ENCODE results near the gene SNRNP48. TPM values are rescaled to one million over a fixed set of nuclear protein-coding genes. Genes with fewer than 3 reads are reported as not detected.

SNRNP48 gene
- total RNA-seq, 1 donor from 2014 or later = 13.1 TPM

DNA sequence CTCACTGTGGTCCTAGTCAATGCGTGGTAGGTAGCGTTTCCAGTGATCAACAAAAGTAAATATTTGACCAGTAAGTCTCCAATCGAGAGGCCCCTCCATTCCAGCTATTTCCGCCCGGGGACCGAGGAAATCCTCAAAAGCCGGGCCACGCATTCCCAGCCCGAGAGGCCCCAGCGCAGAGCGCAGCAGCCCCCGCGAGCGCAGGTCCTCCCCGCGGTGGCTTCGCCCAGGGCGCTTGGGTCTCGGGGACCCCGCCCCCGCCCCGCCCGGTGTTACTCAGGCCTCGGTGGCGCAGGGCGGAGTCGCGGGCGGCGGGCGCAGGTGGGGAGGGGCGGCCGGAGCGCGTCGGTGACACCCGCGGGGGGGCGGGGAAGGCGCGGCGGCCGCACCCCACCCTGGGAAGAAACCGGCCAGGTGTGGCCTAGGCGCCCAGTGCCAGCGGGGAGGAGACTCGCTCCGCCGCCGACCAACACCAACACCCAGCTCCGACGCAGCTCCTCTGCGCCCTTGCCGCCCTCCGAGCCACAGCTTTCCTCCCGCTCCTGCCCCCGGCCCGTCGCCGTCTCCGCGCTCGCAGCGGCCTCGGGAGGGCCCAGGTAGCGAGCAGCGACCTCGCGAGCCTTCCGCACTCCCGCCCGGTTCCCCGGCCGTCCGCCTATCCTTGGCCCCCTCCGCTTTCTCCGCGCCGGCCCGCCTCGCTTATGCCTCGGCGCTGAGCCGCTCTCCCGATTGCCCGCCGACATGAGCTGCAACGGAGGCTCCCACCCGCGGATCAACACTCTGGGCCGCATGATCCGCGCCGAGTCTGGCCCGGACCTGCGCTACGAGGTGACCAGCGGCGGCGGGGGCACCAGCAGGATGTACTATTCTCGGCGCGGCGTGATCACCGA lies 48.6 kb upstream of the SNRNP48 start, which contains the start of gene DSP:
Gene DSP (plus strand): TSS at position 497 of the 890 bp plus-strand sequence. CDS start 245 bp downstream, at position 742.
- no peaks in the 10 kb centered on the region for H3K36me3 ChIP-seq (ENCODE audit: insufficient read depth, low read length)
- H3K4me1 ChIP-seq (ENCODE audit: insufficient read depth, low read length) = peaks cover 13% of the 10 kb centered on the region
- H3K27me3 ChIP-seq (ENCODE audit: insufficient read depth, low read length) = peaks cover 2% of the 10 kb centered on the region
- no peak for FAIRE-seq
- peak within 1 kb of the TSS; percentile 79 for H2AFZ ChIP-seq (ENCODE audit: low read depth, low read length)
- peak within 1 kb of the TSS; percentile 96 for H3K4me3 Mint-ChIP-seq (ENCODE audit: unreplicated experiment)
- H3K36me3 Mint-ChIP-seq (ENCODE audit: low read depth, unreplicated experiment) = peaks cover 12% of the 10 kb centered on the region
- H3K27ac ChIP-seq (ENCODE audit: low read depth, low read length) = peak within 1 kb of the TSS; percentile 90
- peak within 1 kb of the TSS; percentile 98 for H3K27ac Mint-ChIP-seq (ENCODE audit: unreplicated experiment)
- no peaks in the 10 kb centered on the region for H3K9me3 Mint-ChIP-seq (ENCODE audit: unreplicated experiment)
- peak within 1 kb of the TSS; percentile 91 for H3K4me2 ChIP-seq (ENCODE audit: low read length)
- TF ChIP-seq EZH2 (IDR thresholded peaks at IDR 0.05; ENCODE audit: insufficient read depth, low read length) (no peak), CTCF (IDR thresholded peaks at IDR 0.05; ENCODE audit: insufficient read depth, low read depth, low read length) (no peak)
- H3K4me1 Mint-ChIP-seq (ENCODE audit: low read depth, unreplicated experiment) = peaks cover 32% of the 10 kb centered on the region
- peaks cover 9% of the 10 kb centered on the region for H4K20me1 ChIP-seq (ENCODE audit: insufficient read depth, low read length)
- DNase-seq (ENCODE audit: low read depth) = no peak
- H3K9ac ChIP-seq (ENCODE audit: low read length) = peak within 1 kb of the TSS; percentile 93
- H3K27me3 Mint-ChIP-seq (ENCODE audit: low read depth, unreplicated experiment) = no peaks in the 10 kb centered on the region
- H3K9me3 ChIP-seq (ENCODE audit: insufficient read depth, low read depth, low read length) = no peaks in the 10 kb centered on the region
- peak within 1 kb of the TSS; percentile 72 for H3K4me3 ChIP-seq (ENCODE audit: insufficient read depth, low read depth, low read length)
- H3K79me2 ChIP-seq (ENCODE audit: insufficient read depth, low read length) = peaks cover 59% of the 10 kb centered on the region

GRCh38 chr6:7542065-7542873 lies 47.7 kb upstream of the SNRNP48 start:
- Mint-ChIP-seq H3K4me3 (ENCODE audit: unreplicated experiment) (peak overlapping the region; percentile 96), H3K4me1 (ENCODE audit: low read depth, unreplicated experiment) (peaks cover 37% of the 10 kb centered on the region), H3K9me3 (ENCODE audit: unreplicated experiment) (no peaks in the 10 kb centered on the region), H3K27me3 (ENCODE audit: low read depth, unreplicated experiment) (no peaks in the 10 kb centered on the region), H3K36me3 (ENCODE audit: low read depth, unreplicated experiment) (peaks cover 18% of the 10 kb centered on the region), H3K27ac (ENCODE audit: unreplicated experiment) (peak overlapping the region; percentile 95)
- Histone ChIP-seq H3K27me3 (ENCODE audit: insufficient read depth, low read length) (peaks cover 2% of the 10 kb centered on the region), H4K20me1 (ENCODE audit: insufficient read depth, low read length) (peaks cover 15% of the 10 kb centered on the region), H2AFZ (ENCODE audit: low read depth, low read length) (peak overlapping the region; percentile 79), H3K27ac (ENCODE audit: low read depth, low read length) (peak overlapping the region; percentile 90), H3K36me3 (ENCODE audit: insufficient read depth, low read length) (no peaks in the 10 kb centered on the region), H3K9me3 (ENCODE audit: insufficient read depth, low read depth, low read length) (no peaks in the 10 kb centered on the region), H3K4me1 (ENCODE audit: insufficient read depth, low read length) (peaks cover 13% of the 10 kb centered on the region), H3K4me3 (ENCODE audit: insufficient read depth, low read depth, low read length) (peak overlapping the region; percentile 72), H3K9ac (ENCODE audit: low read length) (peak overlapping the region; percentile 93), H3K4me2 (ENCODE audit: low read length) (peak overlapping the region; percentile 91), H3K79me2 (ENCODE audit: insufficient read depth, low read length) (peaks cover 68% of the 10 kb centered on the region)
- peak; percentile 76 for TF ChIP-seq EZH2 (IDR thresholded peaks at IDR 0.05; ENCODE audit: insufficient read depth, low read length)
- no peak for TF ChIP-seq CTCF (IDR thresholded peaks at IDR 0.05; ENCODE audit: insufficient read depth, low read depth, low read length)
- FAIRE-seq (no peak), DNase-seq (ENCODE audit: low read depth) (no peak)
